GM21528 (cell line): ENCODE measurements around the gene ZBTB1.
"Not testable (repeated sequence)": the region's sequence is repeated elsewhere in the genome, so short reads cannot be mapped to it uniquely, and the experiment has no call there.

ENCODE experiments used
- ATAC-seq: cut with Tn5 transposase; IDR thresholded peaks from one replicate; pipeline ENCODE4 v1.9.1; 2021; ENCODE audit warnings: mild to moderate bottlenecking, moderate library complexity; ENCODE audit not compliant: unreplicated experiment, low FRiP score

ZBTB1 gene

GRCh38 chr14:64561631-64562030 is 57.1 kb downstream of the ZBTB1 start:
- ATAC-seq = no peak

GRCh38 chr14:64562436-64562835 is 57.9 kb downstream of the ZBTB1 start:
- no peak for ATAC-seq

- ATAC-seq = no peak
Observed at GRCh38 chr14:64563696-64564095, 59.1 kb downstream of the ZBTB1 start.

GRCh38 chr14:64566651-64567122 is 62.1 kb downstream of the ZBTB1 start:
- no peak for ATAC-seq

- no peak for ATAC-seq
Observed at GRCh38 chr14:64569138-64569631, 64.6 kb downstream of the ZBTB1 start.

- ATAC-seq = not testable (repeated sequence)
Observed at GRCh38 chr14:64569646-64570045, 65.1 kb downstream of the ZBTB1 start.

GRCh38 chr14:64572386-64573104 is 68.0 kb downstream of the ZBTB1 start:
- ATAC-seq = no peak

- ATAC-seq = no peak
Observed at GRCh38 chr14:64573109-64573508, 68.5 kb downstream of the ZBTB1 start.
